IMR-90 (cell line): Measurements from ENCODE around the gene NEUROD2. TPM values are rescaled to one million over a fixed set of nuclear protein-coding genes. Genes with fewer than 3 reads are reported as not detected.

Experiments
- ATAC-seq: fragments of 200-7000 bp; cut with Tn5 transposase; 2 replicates; pipeline ENCODE4 v1.9.1; 2020; ENCODE audit warnings: low read depth, mild to moderate bottlenecking, moderate library complexity
- BruUV-seq: library from RNA; stranded (reverse); fragments of 400-500 nt; replicated peaks from 2 replicates; lab custom pipeline; 2021; lab: Mats Ljungman, UMichigan
- CTCF ChIA-PET: fragments of 300-600 bp; formaldehyde crosslinking; extraction: SDS; loops from one replicate; lab custom pipeline; 2021; ENCODE audit warnings: antibody characterized with exemption; lab: Yijun Ruan, JAX
- POLR2A ChIA-PET: fragments of 300-600 bp; sonication (Branson Sonifier 250); formaldehyde crosslinking; loops from one replicate; lab custom pipeline; 2022; ENCODE audit warnings: antibody characterized with exemption; ENCODE audit not compliant: unreplicated experiment; lab: Charles Lee
- DNase-seq: peaks from one replicate; pipeline ENCODE4 v3.0.0; 2013
- H2AFZ ChIP-seq: replicated peaks from 2 replicates; pipeline ENCODE3; 2013; ENCODE audit warnings: low read length, mild to moderate bottlenecking; ENCODE audit not compliant: poor library complexity
- H2AK5ac ChIP-seq: 2 replicates; pipeline ENCODE4 v1.6.1; 2013; ENCODE audit warnings: low read depth, low read length, inconsistent platforms
- H2AK9ac ChIP-seq: replicated peaks from 2 replicates; pipeline ENCODE3; 2013; ENCODE audit warnings: mild to moderate bottlenecking, low read depth, low read length, moderate library complexity; ENCODE audit not compliant: poor library complexity
- H2BK120ac ChIP-seq: 2 replicates; pipeline ENCODE4 v1.6.1; 2013; ENCODE audit warnings: low read depth, low read length, inconsistent platforms
- H2BK15ac ChIP-seq: 3 replicates; pipeline ENCODE4 v1.6.1; 2013; ENCODE audit warnings: low read depth, low read length, inconsistent platforms
- H2BK20ac ChIP-seq: 2 replicates; pipeline ENCODE4 v1.6.1; 2013; ENCODE audit warnings: low read depth, mild to moderate bottlenecking, inconsistent platforms, low read length, moderate library complexity
- H2BK5ac ChIP-seq: 2 replicates; pipeline ENCODE4 v1.6.1; 2013; ENCODE audit warnings: mild to moderate bottlenecking, low read depth, low read length, inconsistent platforms; ENCODE audit not compliant: poor library complexity, severe bottlenecking
- H3K14ac ChIP-seq: replicated peaks from 2 replicates; pipeline ENCODE4 v1.6.1; 2013; ENCODE audit warnings: low read depth, low read length, inconsistent platforms
- H3K18ac ChIP-seq: 2 replicates; pipeline ENCODE4 v1.6.1; 2013; ENCODE audit warnings: low read depth, low read length, control low read depth
- H3K23ac ChIP-seq: 2 replicates; pipeline ENCODE4 v1.6.1; 2013; ENCODE audit warnings: low read depth, low read length, inconsistent platforms
- H3K27ac ChIP-seq: 2 replicates; pipeline ENCODE4 v1.5.1; 2013; ENCODE audit warnings: mild to moderate bottlenecking, control low read depth, low read length; ENCODE audit not compliant: insufficient read depth
- H3K27me3 ChIP-seq: 2 replicates; pipeline ENCODE4 v1.6.1; 2013; ENCODE audit warnings: low read length; ENCODE audit not compliant: control insufficient read depth, insufficient read depth
- H3K36me3 ChIP-seq: 2 replicates; pipeline ENCODE4 v1.6.1; 2013; ENCODE audit warnings: low read length, mixed read lengths; ENCODE audit not compliant: control insufficient read depth, insufficient read depth
- H3K4ac ChIP-seq: 2 replicates; pipeline ENCODE4 v1.6.1; 2013; ENCODE audit warnings: low read depth, low read length, inconsistent platforms
- H3K4me1 ChIP-seq: 2 replicates; pipeline ENCODE4 v1.6.1; 2013; ENCODE audit warnings: low read length, mixed read lengths; ENCODE audit not compliant: control insufficient read depth, insufficient read depth
- H3K4me2 ChIP-seq: 2 replicates; pipeline ENCODE4 v1.6.1; 2013; ENCODE audit warnings: low read depth, mild to moderate bottlenecking, control low read depth, low read length, moderate library complexity
- H3K4me3 ChIP-seq: 2 replicates; pipeline ENCODE4 v1.5.1; 2013; ENCODE audit warnings: low read depth, mild to moderate bottlenecking, control low read depth, low read length, moderate library complexity; ENCODE audit not compliant: insufficient read depth
- H3K56ac ChIP-seq: 2 replicates; pipeline ENCODE4 v1.6.1; 2013; ENCODE audit warnings: low read length, inconsistent platforms; ENCODE audit not compliant: insufficient read depth; ENCODE audit errors: extremely low read depth
- H3K79me1 ChIP-seq, 2 experiments: 2 replicates each; pipeline ENCODE4 v1.6.1; 2013; ENCODE audit warnings: low read length in 2 of 2, inconsistent platforms in 1 of 2, low read depth in 1 of 2
- H3K9ac ChIP-seq: 2 replicates; pipeline ENCODE4 v1.6.1; 2013; ENCODE audit warnings: low read depth, low read length, control low read depth
- H3K9me1 ChIP-seq: 2 replicates; pipeline ENCODE4 v1.6.1; 2013; ENCODE audit warnings: low read length, inconsistent platforms; ENCODE audit not compliant: insufficient read depth
- H3K9me3 ChIP-seq: 2 replicates; pipeline ENCODE4 v1.6.1; 2013; ENCODE audit warnings: low read length; ENCODE audit not compliant: control insufficient read depth, insufficient read depth
- H4K20me1 ChIP-seq: 2 replicates; pipeline ENCODE4 v1.6.1; 2013; ENCODE audit warnings: low read length, inconsistent platforms; ENCODE audit not compliant: insufficient read depth
- H4K5ac ChIP-seq: 2 replicates; pipeline ENCODE4 v1.6.1; 2013; ENCODE audit warnings: mild to moderate bottlenecking, low read depth, low read length, control low read depth
- H4K8ac ChIP-seq, 2 experiments: 2 replicates each; pipeline ENCODE4 v1.6.1; 2013; ENCODE audit warnings: low read depth in 2 of 2, low read length in 2 of 2, control low read depth in 1 of 2, inconsistent platforms in 1 of 2
- H4K91ac ChIP-seq: 2 replicates; pipeline ENCODE4 v1.6.1; 2013; ENCODE audit warnings: low read depth, low read length, inconsistent platforms; ENCODE audit not compliant: insufficient read depth
- BHLHE40 ChIP-seq: fragments of 150-350 bp; IDR thresholded peaks from 2 replicates; pipeline ENCODE4 v1.6.1; 2016; ENCODE audit warnings: mild to moderate bottlenecking, low read depth, low read length
- CEBPB ChIP-seq: IDR thresholded peaks from 2 replicates; pipeline ENCODE4 v1.6.1; 2012; ENCODE audit warnings: low read depth, low read length, improper control_type of control experiment
- CHD1 ChIP-seq: IDR thresholded peaks from 2 replicates; pipeline ENCODE4 v1.6.1; 2012; ENCODE audit warnings: low read depth, low read length, improper control_type of control experiment
- ELK1 ChIP-seq: fragments of 150-350 bp; IDR thresholded peaks from 2 replicates; pipeline ENCODE4 v1.6.1; 2016; ENCODE audit warnings: low read depth, mild to moderate bottlenecking, low read length, moderate library complexity, borderline replicate concordance
- FOS ChIP-seq: fragments of 150-350 bp; IDR thresholded peaks from 2 replicates; pipeline ENCODE4 v1.6.1; 2016; ENCODE audit warnings: low read depth, low read length
- MAFK ChIP-seq: IDR thresholded peaks from 2 replicates; pipeline ENCODE4 v1.6.1; 2012; ENCODE audit warnings: low read depth, low read length, improper control_type of control experiment
- MAZ ChIP-seq: IDR thresholded peaks from 2 replicates; pipeline ENCODE4 v1.6.1; 2012; ENCODE audit warnings: low read depth, mild to moderate bottlenecking, low read length, improper control_type of control experiment, moderate library complexity, borderline replicate concordance
- MXI1 ChIP-seq: IDR thresholded peaks from 2 replicates; pipeline ENCODE4 v1.6.1; 2012; ENCODE audit warnings: low read depth, mild to moderate bottlenecking, low read length, moderate library complexity, borderline replicate concordance
- NFE2L2 ChIP-seq: fragments of 150-350 bp; IDR thresholded peaks from 2 replicates; pipeline ENCODE4 v1.6.1; 2016; ENCODE audit warnings: low read depth, mild to moderate bottlenecking, low read length
- POLR2A ChIP-seq: IDR thresholded peaks from 2 replicates; pipeline ENCODE4 v1.6.1; 2012; ENCODE audit warnings: mild to moderate bottlenecking, low read depth, low read length
- RAD21 ChIP-seq: IDR thresholded peaks from 2 replicates; pipeline ENCODE4 v1.6.1; 2012; ENCODE audit warnings: low read length, improper control_type of control experiment
- RFX5 ChIP-seq: IDR thresholded peaks from 2 replicates; pipeline ENCODE4 v1.8.0; 2012; ENCODE audit warnings: low read depth, mild to moderate bottlenecking, low read length, moderate library complexity
- SMC3 ChIP-seq: fragments of 150-350 bp; IDR thresholded peaks from 2 replicates; pipeline ENCODE4 v1.6.1; 2016; ENCODE audit warnings: low read depth, mild to moderate bottlenecking, antibody characterized with exemption, low read length, moderate library complexity
- WGBS, 2 experiments: methylation state at CpG; one replicate each; pipeline versions ENCODE4 v1.1.5 to v1.1.7; 2013; ENCODE audit warnings: missing lambda C conversion rate in 2 of 2; ENCODE audit not compliant: insufficient read length in 1 of 2; ENCODE audit errors: extremely low coverage in 2 of 2; 5-methylcytosine and 5-hydroxymethylcytosine counted together
- dilution Hi-C: fragments of 300-500 bp; cut with HindIII; formaldehyde crosslinking; loops from one replicate; pipeline ENCODE4 v1.14.3; 2018; ENCODE audit warnings: low sequenced_read_pairs; ENCODE audit not compliant: unreplicated experiment
- in situ Hi-C: fragments of 300-500 bp; cut with MboI; formaldehyde crosslinking; loops from 3 replicates; pipeline ENCODE4 v1.14.3; 2019; ENCODE audit warnings: low sequenced_read_pairs, inconsistent platforms, mixed read lengths
- intact Hi-C: fragments of 100-400 bp; cut with micrococcal nuclease; formaldehyde crosslinking; loops from 2 replicates; pipeline ENCODE4 v1.10.0; 2022
- polyA plus RNA-seq, 3 experiments: library from polyadenylated mRNA; depleted of rRNA; stranded (reverse); fragments of >200 nt; gene quantifications; 2 replicates each; pipeline ENCODE4 v1.2.3, GENCODE V29; 2012; ENCODE audit warnings: low replicate concordance in 1 of 3
- total RNA-seq: library from RNA; depleted of rRNA; stranded (reverse); fragments of >200 nt; gene quantifications from 2 replicates; pipeline ENCODE4 v1.2.3, GENCODE V29; 2012
- TF ChIP-seq, protein P1 (sequence below): conservative IDR thresholded peaks from 2 replicates; pipeline ENCODE4 v1.5.1; 2012; ENCODE audit warnings: mild to moderate bottlenecking, low read depth, low read length, improper control_type of control experiment
- TF ChIP-seq, protein P2 (sequence below): fragments of 150-350 bp; IDR thresholded peaks from 2 replicates; pipeline ENCODE4 v1.6.1; 2017; ENCODE audit warnings: mild to moderate bottlenecking, antibody characterized with exemption, low read length, low read depth

The NEUROD2 gene
- total and polyA plus RNA-seq, 2 of the 4 experiments (the other 2 are of a cell fraction): not detected

GRCh38 chr17:39579318-39580081, 28.2 kb downstream of the NEUROD2 start:
- Histone ChIP-seq H3K79me1 (no peaks in the 10 kb centered on the region), H3K9me1 (no peaks in the 10 kb centered on the region), H4K91ac (no peak overlapping the region), H3K36me3 (no peaks in the 10 kb centered on the region), H2BK120ac (no peak overlapping the region), H3K9ac (no peak overlapping the region), H3K4me1 (no peaks in the 10 kb centered on the region), H2BK5ac (no peak overlapping the region), H3K23ac (no peak overlapping the region), H2AFZ (no peak overlapping the region), H4K8ac (no peak overlapping the region), H2AK5ac (no peak overlapping the region), H3K18ac (no peak overlapping the region), H3K4me2 (no peak overlapping the region), H2BK20ac (no peak overlapping the region), H3K9me3 (no peaks in the 10 kb centered on the region), H4K5ac (no peak overlapping the region), H3K4ac (no peak overlapping the region), H3K27me3 (peaks cover 31% of the 10 kb centered on the region), H3K14ac (no peak overlapping the region), H2BK15ac (no peak overlapping the region), H4K20me1 (no peaks in the 10 kb centered on the region), H3K4me3 (no peak overlapping the region), H2AK9ac (no peak overlapping the region), H3K27ac (no peak overlapping the region), H3K56ac (no peak overlapping the region)
- WGBS, 2 experiments: no CpG with 5 or more reads among the region's 8 CpGs
- dilution Hi-C loops: no loop called here
- ChIA-PET POLR2A (interaction anchor here (0.6 kb wide), 1 partner anchor 14 kb away, joined by 3 read pairs; no protein-coding TSS in a partner anchor), CTCF (interaction anchor here (1.1 kb wide), 1 partner anchor 42 kb away, joined by 3 read pairs; no protein-coding TSS in a partner anchor)
- intact Hi-C loops: no loop called here
- in situ Hi-C loops: no loop called here
- no peak for ATAC-seq
- no TSS peak for BruUV-seq
- no peak for DNase-seq
- TF ChIP-seq MAFK: no peak
- TF ChIP-seq, protein P1, sequence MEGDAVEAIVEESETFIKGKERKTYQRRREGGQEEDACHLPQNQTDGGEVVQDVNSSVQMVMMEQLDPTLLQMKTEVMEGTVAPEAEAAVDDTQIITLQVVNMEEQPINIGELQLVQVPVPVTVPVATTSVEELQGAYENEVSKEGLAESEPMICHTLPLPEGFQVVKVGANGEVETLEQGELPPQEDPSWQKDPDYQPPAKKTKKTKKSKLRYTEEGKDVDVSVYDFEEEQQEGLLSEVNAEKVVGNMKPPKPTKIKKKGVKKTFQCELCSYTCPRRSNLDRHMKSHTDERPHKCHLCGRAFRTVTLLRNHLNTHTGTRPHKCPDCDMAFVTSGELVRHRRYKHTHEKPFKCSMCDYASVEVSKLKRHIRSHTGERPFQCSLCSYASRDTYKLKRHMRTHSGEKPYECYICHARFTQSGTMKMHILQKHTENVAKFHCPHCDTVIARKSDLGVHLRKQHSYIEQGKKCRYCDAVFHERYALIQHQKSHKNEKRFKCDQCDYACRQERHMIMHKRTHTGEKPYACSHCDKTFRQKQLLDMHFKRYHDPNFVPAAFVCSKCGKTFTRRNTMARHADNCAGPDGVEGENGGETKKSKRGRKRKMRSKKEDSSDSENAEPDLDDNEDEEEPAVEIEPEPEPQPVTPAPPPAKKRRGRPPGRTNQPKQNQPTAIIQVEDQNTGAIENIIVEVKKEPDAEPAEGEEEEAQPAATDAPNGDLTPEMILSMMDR: no peak
- no peak for TF ChIP-seq RAD21
- TF ChIP-seq CHD1: no peak
- TF ChIP-seq POLR2A: no peak
- TF ChIP-seq CEBPB: no peak
- no peak for TF ChIP-seq BHLHE40
- TF ChIP-seq MXI1: no peak
- TF ChIP-seq NFE2L2: no peak
- no peak for TF ChIP-seq MAZ
- TF ChIP-seq ELK1: no peak
- no peak for TF ChIP-seq FOS
- TF ChIP-seq, protein P2, sequence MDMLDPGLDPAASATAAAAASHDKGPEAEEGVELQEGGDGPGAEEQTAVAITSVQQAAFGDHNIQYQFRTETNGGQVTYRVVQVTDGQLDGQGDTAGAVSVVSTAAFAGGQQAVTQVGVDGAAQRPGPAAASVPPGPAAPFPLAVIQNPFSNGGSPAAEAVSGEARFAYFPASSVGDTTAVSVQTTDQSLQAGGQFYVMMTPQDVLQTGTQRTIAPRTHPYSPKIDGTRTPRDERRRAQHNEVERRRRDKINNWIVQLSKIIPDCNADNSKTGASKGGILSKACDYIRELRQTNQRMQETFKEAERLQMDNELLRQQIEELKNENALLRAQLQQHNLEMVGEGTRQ: no peak
- TF ChIP-seq SMC3: no peak
- no peak for TF ChIP-seq RFX5
